Endothelial cell (in vitro differentiated cells): Measurements from ENCODE around the gene DHRS7B. TPM values are rescaled to one million over a fixed set of nuclear protein-coding genes. Genes with fewer than 3 reads are reported as not detected.

ENCODE experiments used
- DNase-seq: peaks from one replicate; pipeline ENCODE4 v3.0.0; 2021; ENCODE audit warnings: low spot score
- H3K27ac Mint-ChIP-seq: one replicate; pipeline ENCODE4 v1.8.0; 2021; ENCODE audit warnings: mixed read lengths, inconsistent platforms; ENCODE audit not compliant: unreplicated experiment
- H3K27me3 Mint-ChIP-seq: one replicate; pipeline ENCODE4 v1.8.0; 2021; ENCODE audit warnings: mild to moderate bottlenecking, moderate library complexity, mixed read lengths, inconsistent platforms; ENCODE audit not compliant: unreplicated experiment
- H3K36me3 Mint-ChIP-seq: one replicate; pipeline ENCODE4 v1.8.0; 2021; ENCODE audit warnings: mild to moderate bottlenecking, low read depth, mixed read lengths, inconsistent platforms; ENCODE audit not compliant: unreplicated experiment
- H3K4me1 Mint-ChIP-seq: one replicate; pipeline ENCODE4 v1.8.0; 2021; ENCODE audit warnings: mild to moderate bottlenecking, mixed read lengths, inconsistent platforms; ENCODE audit not compliant: unreplicated experiment
- H3K4me3 Mint-ChIP-seq: one replicate; pipeline ENCODE4 v1.8.0; 2021; ENCODE audit warnings: mild to moderate bottlenecking, mixed read lengths, inconsistent platforms; ENCODE audit not compliant: unreplicated experiment
- H3K9me3 Mint-ChIP-seq: one replicate; pipeline ENCODE4 v1.8.0; 2021; ENCODE audit warnings: mixed read lengths, inconsistent platforms; ENCODE audit not compliant: unreplicated experiment
- total RNA-seq: library from RNA; stranded (reverse); fragmentation: NEBNext Ultra II Directional; extraction: Animal tissue kit (Norgen Biotek cat#: 25700); gene quantifications from one replicate; pipeline ENCODE4 v1.2.1, GENCODE V29; 2021; ENCODE audit not compliant: unreplicated experiment
- TF ChIP-seq, protein P1 (sequence below): fragments of 200-600 bp; sonication (generic); IDR thresholded peaks from one replicate; pipeline ENCODE4 v1.5.0; 2021; ENCODE audit warnings: antibody characterized with exemption; ENCODE audit not compliant: unreplicated experiment

Gene DHRS7B
- total RNA-seq, 1 donor from 2014 or later: 31.0 TPM

DNA sequence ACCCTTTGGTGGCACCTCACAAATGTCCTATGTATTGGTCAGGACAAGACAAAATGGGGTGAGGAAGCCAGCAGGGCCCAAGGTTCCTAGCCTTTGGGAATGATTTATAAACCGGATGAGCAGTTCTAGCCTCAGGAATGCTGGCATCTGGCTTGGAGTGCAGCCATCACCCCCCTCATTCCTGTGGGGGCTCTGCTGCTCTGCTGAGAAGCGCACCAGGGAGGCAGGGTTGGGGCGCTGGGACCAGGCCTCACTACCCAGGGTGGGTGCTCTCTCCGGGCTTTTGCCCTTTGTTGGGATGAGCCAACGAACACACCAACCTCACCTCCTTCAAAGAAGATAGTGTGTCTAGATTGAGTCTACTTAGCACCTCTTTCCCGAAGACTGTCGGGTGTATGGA lies 47.9 kb downstream of the DHRS7B start:
- Mint-ChIP-seq H3K27ac (no peak overlapping the region), H3K9me3 (no peaks in the 10 kb centered on the region)
- no peak for DNase-seq

DNA sequence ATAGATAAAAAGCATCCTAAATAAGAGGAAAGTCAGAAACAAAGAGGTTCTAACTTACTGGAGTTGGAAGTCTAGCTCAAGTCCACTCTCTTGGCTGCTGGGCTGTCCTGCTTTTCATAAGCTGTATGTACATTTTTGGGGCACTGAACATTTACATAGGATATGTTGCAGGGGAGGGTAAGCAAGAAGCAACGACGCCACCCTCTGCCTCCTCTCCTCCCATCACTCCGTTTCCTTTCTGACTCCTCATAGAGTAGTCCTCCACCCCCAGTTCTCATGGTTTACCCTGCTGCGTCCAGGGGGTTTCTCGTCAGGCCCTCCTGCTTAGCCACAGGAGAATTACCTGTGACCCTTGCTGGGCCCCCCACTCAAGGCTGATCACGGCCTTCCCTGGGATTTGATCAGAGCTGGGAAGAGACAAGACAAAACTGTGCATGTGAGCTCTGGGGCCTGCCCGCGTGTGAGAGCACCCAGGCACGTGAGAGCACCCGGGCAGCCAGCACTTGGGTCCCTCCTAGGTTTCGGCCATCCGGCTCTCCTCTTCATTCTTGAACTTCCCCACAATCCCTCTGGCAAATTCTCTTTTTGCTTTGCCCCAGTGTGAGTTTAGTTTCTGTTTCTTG lies 50.1 kb downstream of the DHRS7B start:
- TF ChIP-seq, protein P1, sequence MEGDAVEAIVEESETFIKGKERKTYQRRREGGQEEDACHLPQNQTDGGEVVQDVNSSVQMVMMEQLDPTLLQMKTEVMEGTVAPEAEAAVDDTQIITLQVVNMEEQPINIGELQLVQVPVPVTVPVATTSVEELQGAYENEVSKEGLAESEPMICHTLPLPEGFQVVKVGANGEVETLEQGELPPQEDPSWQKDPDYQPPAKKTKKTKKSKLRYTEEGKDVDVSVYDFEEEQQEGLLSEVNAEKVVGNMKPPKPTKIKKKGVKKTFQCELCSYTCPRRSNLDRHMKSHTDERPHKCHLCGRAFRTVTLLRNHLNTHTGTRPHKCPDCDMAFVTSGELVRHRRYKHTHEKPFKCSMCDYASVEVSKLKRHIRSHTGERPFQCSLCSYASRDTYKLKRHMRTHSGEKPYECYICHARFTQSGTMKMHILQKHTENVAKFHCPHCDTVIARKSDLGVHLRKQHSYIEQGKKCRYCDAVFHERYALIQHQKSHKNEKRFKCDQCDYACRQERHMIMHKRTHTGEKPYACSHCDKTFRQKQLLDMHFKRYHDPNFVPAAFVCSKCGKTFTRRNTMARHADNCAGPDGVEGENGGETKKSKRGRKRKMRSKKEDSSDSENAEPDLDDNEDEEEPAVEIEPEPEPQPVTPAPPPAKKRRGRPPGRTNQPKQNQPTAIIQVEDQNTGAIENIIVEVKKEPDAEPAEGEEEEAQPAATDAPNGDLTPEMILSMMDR: no peak
- Mint-ChIP-seq H3K27ac (no peak overlapping the region), H3K9me3 (no peaks in the 10 kb centered on the region), H3K27me3 (peaks cover 3% of the 10 kb centered on the region), H3K36me3 (peaks cover 6% of the 10 kb centered on the region), H3K4me3 (no peak overlapping the region), H3K4me1 (peaks cover 7% of the 10 kb centered on the region)
- no peak for DNase-seq

More for the DNA sequence above, 47.9 kb downstream of the DHRS7B start:
- Mint-ChIP-seq H3K36me3 (peaks cover 6% of the 10 kb centered on the region), H3K27me3 (peaks cover 11% of the 10 kb centered on the region), H3K4me1 (peaks cover 21% of the 10 kb centered on the region), H3K4me3 (no peak overlapping the region)
- TF ChIP-seq, protein P1: no peak

DNA sequence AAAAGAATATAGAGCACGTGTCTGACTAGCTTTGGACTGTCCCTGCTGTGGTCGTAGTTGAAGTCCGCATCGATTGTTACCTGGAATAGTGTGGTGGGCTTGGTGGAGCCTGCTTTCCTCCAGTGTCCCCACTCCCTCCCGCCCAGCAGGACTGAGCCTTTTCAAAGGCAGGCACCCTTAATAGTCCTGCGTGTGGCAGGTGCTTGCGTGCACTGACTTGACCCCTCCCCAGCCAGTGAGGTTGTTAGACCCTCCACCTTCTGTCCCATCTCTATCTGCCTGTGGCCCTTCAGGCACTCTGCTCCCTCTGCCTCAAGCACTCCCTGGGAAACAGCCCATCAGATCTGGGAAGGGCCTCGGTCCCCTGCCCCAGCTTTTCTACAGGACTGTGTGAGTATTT lies 50.6 kb downstream of the DHRS7B start:
- H3K4me1 Mint-ChIP-seq: peaks cover 6% of the 10 kb centered on the region
- no peaks in the 10 kb centered on the region for H3K9me3 Mint-ChIP-seq
- no peak for DNase-seq
- H3K36me3 Mint-ChIP-seq: peaks cover 6% of the 10 kb centered on the region
- no peak overlapping the region for H3K4me3 Mint-ChIP-seq
- H3K27ac Mint-ChIP-seq: no peak overlapping the region
- TF ChIP-seq, protein P1: no peak
- H3K27me3 Mint-ChIP-seq: peaks cover 3% of the 10 kb centered on the region

- Mint-ChIP-seq H3K27ac (no peak overlapping the region), H3K4me1 (peaks cover 6% of the 10 kb centered on the region), H3K27me3 (peaks cover 3% of the 10 kb centered on the region), H3K9me3 (no peaks in the 10 kb centered on the region), H3K36me3 (peaks cover 4% of the 10 kb centered on the region), H3K4me3 (no peak overlapping the region)
- DNase-seq: no peak
- TF ChIP-seq, protein P1: no peak
Observed at GRCh38 chr17:21177854-21178600, 51.3 kb downstream of the DHRS7B start.

GRCh38 chr17:21183468-21183867 lies 56.7 kb downstream of the DHRS7B start:
- H3K27ac Mint-ChIP-seq: no peak overlapping the region
- no peak overlapping the region for H3K4me3 Mint-ChIP-seq
- DNase-seq: no peak
- peaks cover 8% of the 10 kb centered on the region for H3K36me3 Mint-ChIP-seq
- no peaks in the 10 kb centered on the region for H3K9me3 Mint-ChIP-seq
- TF ChIP-seq, protein P1: no peak
- H3K27me3 Mint-ChIP-seq: no peaks in the 10 kb centered on the region
- peaks cover 39% of the 10 kb centered on the region for H3K4me1 Mint-ChIP-seq
